ENCODE results near the gene HP. TPM values are rescaled to one million over a fixed set of nuclear protein-coding genes. Genes with fewer than 3 reads are reported as not detected.

Gene HP
- total and polyA plus RNA-seq, 2 of the 13 experiments (the other 11 are each of a cell fraction or from before 2014, with no cell fraction given) = 387 to 524 TPM

- TF ChIP-seq LRRFIP1 (CRISPR knock-in tag; conservative IDR thresholded peaks at IDR 0.05) (peak; percentile 73; the same call in 1 of the 2 replicates), ONECUT2 (CRISPR knock-in tag; IDR thresholded peaks at IDR 0.05) (0 out of 2 replicates have a peak, but pooled peaks have one; percentile 17), BRCA1 (CRISPR knock-in tag; IDR thresholded peaks at IDR 0.05) (no peak; the same call in 1 of the 2 replicates), GATA4 (IDR thresholded peaks at IDR 0.05; ENCODE audit: borderline replicate concordance, low read depth) (no peak; the same call in 1 of the 2 replicates), NCOA2 (CRISPR knock-in tag; IDR thresholded peaks at IDR 0.05) (peak; percentile 89), ATF7 (IDR thresholded peaks at IDR 0.05) (no peak), ATF7 (CRISPR knock-in tag; IDR thresholded peaks at IDR 0.05) (no peak), NR2F1 (CRISPR knock-in tag; IDR thresholded peaks at IDR 0.05) (no peak), NR2C2 (CRISPR knock-in tag; IDR thresholded peaks at IDR 0.05; ENCODE audit: borderline replicate concordance) (no peak), SP2 (CRISPR knock-in tag; IDR thresholded peaks at IDR 0.05) (no peak), SRY (CRISPR knock-in tag; IDR thresholded peaks at IDR 0.05) (no peak), ZNF558 (CRISPR knock-in tag; IDR thresholded peaks at IDR 0.05; ENCODE audit: borderline replicate concordance) (no peak), ATF4 (CRISPR knock-in tag; IDR thresholded peaks at IDR 0.05) (no peak), BCL3 (CRISPR knock-in tag; IDR thresholded peaks at IDR 0.05) (0 out of 2 replicates have a peak, but pooled peaks have one; percentile 7), PTBP1 (IDR thresholded peaks at IDR 0.05; ENCODE audit: low read depth, low read length, poor library complexity, severe bottlenecking) (no peak), ZNF354B (CRISPR knock-in tag; IDR thresholded peaks at IDR 0.05) (no peak), MED13 (CRISPR knock-in tag; IDR thresholded peaks at IDR 0.05) (0 out of 2 replicates have a peak, but pooled peaks have one; percentile 50), ZNF34 (CRISPR knock-in tag; IDR thresholded peaks at IDR 0.05; ENCODE audit: borderline replicate concordance) (no peak), ZNF674 (CRISPR knock-in tag; IDR thresholded peaks at IDR 0.05; ENCODE audit: low read depth) (no peak), MYNN (CRISPR knock-in tag; IDR thresholded peaks at IDR 0.05; ENCODE audit: low read depth) (no peak), WIZ (CRISPR knock-in tag; IDR thresholded peaks at IDR 0.05) (no peak), PITX1 (CRISPR knock-in tag; IDR thresholded peaks at IDR 0.05) (no peak), ATF5 (CRISPR knock-in tag; IDR thresholded peaks at IDR 0.05; ENCODE audit: low read depth) (no peak), PHF20 (CRISPR knock-in tag; IDR thresholded peaks at IDR 0.05) (no peak), TEAD3 (CRISPR knock-in tag; optimal IDR thresholded peaks at IDR 0.05; ENCODE audit: borderline replicate concordance) (peak; percentile 99), ZNF564 (CRISPR knock-in tag; IDR thresholded peaks at IDR 0.05) (no peak)
Measured at GRCh38 chr16:72072514-72073342, 18.4 kb downstream of the HP start (continued).

Data from HepG2 (cell line).